Non-pigmented ciliary epithelial cell (primary cell): ENCODE measurements around the gene SRC.

Source experiments
- DNase-seq: peaks from one replicate; pipeline ENCODE4 v3.0.0-alpha.2; 2010; ENCODE audit warnings: low read depth

SRC gene

DNA sequence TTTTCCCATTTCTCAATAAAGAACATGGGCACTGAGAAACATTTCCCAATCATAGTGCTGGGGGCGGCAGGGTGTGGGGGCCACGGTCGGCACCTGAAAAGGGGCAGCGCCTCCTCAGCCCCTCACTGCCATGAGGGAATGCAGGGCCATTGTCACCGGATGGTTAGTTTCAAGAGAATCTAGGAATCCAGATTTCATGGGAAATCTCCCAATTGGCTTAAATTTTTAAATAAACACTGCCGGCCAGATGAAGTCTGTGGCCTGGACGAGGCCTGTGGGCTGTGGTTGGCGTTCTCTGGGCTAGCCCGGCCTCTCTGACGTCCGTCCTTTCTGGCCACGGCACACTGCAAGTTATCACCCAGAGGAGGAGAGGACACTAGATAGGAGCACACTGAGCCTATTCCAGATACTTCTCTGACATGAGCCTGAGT is 30.9 kb upstream of the SRC start:
- no peak for DNase-seq

DNA sequence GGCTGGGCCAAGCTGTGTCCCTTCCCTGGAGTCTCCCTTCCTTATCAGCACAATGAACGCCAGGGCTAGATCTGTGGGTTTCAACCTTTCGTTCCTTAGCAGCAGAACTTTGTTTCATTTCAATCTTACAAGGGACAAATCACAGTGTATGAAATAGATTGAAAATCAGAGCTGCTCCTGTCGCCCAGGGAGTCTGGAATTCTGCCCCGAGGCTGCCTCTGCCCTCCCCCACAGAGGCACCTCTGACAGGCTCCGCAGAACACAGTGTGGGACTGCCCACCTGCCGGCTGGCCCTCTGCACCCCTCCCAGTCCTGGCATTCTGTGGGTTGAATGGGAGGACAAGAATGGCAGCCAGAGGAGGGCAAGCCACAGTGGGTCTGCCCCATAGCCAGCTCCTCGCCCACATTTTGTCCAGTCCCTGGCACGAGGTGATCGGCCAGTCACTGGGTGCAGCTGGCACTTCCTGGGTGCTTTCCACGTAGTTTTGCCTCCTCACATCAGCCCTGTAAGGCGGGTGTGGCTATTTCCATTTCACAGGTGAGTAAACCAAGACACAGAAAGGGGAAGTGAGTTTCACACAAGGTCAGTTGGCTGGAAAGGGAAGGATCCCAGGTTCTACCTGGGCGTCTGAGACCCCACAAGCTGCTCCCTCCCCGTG is 30.4 kb upstream of the SRC start:
- no peak for DNase-seq

DNA sequence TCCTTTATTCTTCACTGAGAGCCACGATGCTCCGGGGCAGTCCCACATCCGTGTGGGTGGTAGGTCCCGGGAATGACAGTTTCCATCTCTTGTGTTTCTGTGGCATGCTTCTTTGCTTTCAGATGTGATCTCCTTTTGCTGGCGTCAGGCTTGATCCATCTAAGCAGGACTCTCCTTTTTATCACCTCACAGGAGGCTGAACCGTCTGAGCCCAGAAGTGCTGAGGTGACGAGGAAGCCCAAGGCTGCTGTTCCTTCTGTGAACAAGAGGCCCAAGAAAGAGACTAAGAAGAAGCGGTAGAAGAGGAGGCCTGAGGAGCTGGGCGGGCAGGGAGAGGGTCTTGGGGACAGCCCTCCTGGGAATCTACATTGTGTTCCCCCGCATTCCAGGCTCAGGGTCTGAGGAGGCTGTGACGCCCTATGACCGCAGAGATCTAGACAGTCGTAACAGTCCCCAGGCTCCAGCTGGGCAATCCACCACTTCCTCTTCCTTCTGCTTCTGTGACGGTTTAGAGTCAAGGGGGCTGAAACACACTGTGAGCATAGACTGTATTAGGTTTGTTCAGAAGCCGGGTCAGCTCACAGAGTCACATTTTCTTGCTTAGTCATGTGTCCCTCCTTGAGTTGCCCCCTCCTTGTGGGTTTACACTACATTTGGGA is 29.7 kb upstream of the SRC start:
- DNase-seq = no peak

DNA sequence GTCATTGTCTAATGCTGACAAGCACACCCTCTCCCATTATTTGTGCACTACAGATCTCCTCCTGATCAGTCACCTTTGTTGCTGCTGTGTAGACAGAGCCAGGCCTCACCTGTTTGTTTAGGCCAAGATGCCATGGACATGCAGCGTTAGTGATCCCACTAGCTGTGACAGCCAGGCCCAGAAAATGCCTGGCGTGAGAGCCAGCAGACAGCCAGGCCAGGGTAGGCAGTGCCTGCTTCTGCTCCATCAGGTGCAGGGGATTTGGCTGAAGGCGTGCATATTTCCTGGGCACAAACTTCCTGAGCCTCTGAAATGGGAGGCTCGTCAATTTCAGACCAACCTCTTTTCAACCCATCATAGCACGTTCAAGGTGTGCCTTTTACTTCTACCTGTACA is 29.2 kb upstream of the SRC start:
- no peak for DNase-seq

DNA sequence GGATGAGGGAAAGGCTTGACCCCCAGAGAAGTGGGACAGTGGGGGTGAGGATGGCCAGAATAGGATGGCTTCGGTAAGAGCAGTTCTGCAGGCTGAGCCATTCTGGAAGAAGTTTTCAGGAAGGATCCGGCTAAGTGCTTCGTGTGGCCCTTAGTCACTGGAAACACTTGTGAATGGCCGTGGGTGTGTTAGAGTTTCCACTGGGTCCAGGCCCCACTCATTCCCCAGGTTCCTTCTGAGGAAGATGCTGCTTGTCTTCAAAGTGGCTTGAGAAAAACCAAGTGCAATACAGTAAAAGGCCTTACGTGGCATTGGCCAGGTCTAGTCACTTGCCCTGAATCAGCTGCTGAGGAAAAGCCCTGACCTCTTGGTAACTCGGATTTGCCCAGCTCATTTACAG is 28.6 kb upstream of the SRC start:
- DNase-seq = no peak

DNA sequence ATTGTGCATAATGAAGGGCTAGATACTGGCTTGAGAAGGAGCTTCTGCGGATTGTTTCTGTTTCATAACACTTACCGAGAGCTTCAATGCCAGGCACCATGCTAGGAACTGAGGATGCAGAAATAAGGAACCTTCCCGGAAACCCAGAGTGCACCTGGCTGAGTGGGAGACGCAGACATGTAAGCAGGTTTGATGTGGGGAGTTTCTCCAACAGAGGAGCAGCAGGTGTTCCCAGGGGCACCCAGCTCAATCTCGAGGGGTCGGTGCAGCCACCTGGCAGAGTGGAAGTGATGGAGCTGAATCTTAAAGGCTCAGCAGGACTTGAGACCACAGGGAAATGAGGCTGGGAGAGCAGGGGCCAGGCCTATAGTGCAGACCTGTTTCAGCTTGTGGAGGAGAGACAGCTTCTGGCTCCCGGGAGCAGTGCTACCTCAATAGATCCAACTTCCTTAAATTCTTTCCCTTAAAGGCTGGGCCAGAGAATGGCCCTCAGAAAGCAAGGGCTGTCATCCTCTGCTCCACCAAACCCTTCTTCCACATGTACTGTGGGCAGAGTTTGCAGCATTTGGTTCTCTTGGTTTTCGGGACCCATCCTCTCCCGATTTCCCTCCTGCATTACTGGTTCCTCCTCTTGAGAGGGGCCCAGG is 27.8 kb upstream of the SRC start:
- DNase-seq = no peak

DNA sequence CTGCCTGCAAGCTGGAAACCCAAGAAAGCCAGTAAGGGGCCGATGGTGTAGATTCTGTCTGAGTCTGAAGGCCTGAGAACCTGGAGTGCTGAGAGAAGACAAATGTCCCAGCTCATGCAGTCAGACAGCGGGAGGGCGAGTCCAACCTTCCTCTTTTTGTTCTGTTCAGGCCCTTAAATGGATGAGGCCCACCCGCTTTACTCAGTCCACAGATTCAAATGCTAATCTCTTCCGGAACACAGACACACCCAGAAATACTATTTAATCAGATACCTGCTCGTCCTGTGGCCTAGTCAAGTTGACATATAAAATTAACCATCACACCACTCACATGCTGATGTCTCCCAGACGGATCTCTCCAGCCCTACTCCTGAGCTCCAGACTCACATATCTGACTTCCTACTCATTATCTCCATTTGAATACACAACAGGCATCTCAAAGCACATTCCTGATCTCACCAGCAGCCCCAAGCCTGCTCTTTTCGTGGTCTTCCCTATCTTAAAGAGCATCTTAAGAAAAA is 26.7 kb upstream of the SRC start:
- DNase-seq = peak; percentile 73

DNA sequence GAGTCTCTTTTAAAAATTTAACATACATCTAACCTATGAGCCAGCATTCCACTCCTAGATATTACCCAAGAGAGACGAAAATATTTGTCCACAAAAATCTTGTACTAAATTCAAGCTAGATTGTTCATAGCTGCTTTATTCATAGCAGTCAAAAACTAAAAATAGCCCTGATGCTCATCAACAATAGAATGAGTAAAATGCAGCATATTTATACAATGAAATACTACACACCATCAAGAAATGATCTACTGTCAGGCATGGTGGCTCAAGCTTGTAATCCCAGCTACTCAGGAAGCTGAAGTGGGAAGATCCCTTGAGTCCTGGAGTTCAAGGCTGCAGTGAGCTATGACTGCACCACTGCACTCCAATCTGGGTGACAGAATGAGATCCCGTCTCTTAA is 22.0 kb upstream of the SRC start:
- DNase-seq = peak; percentile 55

DNA sequence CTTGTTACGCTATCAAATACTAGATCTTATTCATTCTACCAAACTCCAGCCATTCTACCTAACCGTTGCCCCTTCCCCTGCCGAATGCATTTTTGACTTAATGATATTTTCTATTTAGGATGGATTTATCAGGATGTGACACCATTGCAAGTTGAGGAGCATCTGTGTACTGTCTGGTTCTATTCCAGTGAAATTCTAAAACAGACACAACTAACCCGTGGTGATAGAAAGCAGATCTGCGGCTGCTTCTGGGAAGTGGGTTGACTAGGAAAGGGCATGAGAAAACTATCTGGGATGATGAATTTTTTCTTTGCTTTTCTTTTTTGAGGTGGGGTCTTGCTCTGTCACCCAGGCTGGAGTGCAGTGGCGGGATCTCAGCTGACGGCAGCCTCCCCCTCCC is 20.7 kb upstream of the SRC start:
- DNase-seq = no peak

DNA sequence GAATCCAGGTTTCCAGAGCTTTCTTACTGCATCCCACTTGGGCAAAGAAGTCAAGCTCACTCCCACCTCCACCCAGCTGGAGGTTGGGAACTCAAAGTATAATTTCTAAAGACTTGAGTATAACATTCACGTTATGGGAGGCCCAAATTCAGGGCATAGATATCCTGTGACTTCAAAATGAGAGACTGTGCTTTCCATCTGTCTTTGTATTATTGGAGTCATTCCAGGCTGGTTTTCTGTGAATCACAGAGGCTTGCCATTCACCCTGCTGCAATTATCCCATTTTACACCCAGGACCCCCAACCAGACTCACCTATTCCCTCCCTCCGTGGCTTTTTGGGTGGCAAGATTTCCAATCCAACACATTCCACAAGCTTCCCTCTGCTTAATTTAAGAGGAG is 19.3 kb upstream of the SRC start:
- no peak for DNase-seq

DNA sequence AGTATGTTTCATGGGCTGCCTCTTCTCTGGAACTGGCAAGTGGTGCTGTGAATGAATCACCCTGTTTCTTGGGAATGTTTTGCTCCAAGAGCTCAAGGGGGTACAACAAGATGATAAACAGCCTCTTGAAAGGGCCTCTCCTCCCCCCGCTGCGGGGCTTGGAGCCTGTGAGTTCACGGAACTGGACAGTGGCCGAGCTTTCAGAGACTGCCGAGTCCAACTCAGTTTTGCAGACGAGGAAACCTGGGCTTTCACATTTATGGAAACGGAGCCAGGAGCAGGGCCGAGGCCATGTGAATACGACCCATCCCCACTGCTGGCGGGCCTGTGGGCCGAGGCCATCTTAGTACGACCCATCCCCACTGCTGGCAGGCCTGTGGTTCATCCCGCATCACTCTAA is 18.2 kb upstream of the SRC start:
- DNase-seq = no peak

DNA sequence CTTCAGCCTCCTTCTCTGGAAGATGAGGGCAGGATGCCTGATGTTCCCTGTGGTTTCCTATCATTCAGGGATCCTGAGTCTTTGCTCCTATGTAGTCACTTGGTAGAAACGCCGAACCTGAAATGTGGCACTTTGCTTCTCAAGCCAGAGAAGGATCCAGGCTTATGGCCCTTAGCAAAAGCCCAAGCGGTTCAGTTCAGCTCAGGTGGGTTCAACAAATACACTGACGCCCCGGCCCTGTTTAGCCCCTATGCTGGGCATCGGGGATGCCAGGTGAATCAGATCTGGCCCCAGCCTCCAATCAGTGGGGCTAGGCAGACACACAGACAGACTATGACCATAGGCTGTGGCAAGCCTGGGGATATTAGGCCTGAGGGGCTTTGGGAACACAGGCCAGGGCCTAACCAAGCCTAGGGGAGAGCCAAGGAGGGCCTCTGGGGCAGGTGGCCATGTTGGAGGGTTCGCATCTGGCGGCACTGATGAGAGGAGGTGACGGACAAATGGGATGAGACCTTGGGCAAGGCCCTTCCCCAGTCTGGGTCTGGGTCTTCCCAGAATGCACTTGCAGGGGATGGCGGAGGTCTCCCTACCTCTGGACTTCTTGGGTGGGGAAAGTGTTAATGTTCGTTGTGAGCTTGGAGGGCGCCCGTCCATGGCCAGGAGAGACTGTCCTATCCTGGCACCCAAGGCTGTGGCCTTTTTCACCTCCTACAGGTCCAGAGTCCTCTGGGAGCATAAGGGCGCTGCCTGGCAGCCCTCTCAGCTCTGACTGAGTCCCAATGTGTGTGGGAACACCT is 17.6 kb upstream of the SRC start:
- DNase-seq = no peak

DNA sequence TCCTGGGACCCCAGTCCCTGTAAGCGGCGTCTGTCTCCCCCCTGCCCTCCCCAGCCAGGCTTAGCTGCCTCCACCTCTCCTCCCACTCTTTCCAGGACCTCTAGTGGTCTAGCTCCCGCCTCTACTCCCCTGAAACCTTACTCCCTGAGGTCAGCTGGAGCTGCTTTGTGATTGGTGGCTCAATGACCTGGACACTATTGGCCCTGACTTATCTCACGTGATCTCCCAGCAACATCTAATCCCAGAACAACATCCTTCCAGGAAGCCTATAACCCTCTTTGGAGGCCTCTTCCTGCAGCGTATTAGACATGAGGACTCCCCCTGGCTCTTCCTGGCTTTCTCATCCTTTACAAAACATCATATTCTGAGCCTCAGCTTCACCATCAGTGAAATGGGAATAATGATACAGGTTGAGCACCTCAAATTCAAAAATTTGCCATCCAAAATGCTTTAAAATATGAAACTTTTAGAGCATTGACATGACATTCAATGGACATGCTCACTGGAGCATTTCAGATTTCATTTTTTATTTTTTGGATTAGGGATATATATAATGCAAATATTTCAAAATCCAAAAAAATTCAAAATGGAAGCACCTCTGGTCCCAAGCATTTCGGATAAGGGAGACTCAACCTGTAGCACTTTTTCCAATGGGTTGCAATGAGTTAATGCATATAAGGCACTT is 16.3 kb upstream of the SRC start:
- DNase-seq = no peak

DNA sequence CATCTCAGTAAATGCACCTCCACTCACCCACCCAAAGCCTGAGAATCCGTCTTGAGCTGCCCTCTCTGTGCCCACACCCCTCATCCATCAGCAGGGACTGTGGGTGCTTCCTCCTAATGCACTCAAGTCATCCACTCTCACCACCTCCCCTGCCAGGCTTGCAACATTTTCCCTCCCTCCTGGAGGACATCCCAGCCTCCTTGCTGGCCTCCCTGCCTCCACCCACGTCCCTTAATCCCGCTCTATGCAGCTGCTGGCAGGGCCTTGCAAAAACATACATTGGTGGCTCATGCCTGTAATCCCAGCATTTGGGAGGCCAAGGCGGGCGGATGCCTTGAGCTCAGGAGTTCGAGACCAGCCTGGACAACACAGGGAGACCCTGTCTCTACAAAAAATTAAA is 15.6 kb upstream of the SRC start:
- DNase-seq = no peak

DNA sequence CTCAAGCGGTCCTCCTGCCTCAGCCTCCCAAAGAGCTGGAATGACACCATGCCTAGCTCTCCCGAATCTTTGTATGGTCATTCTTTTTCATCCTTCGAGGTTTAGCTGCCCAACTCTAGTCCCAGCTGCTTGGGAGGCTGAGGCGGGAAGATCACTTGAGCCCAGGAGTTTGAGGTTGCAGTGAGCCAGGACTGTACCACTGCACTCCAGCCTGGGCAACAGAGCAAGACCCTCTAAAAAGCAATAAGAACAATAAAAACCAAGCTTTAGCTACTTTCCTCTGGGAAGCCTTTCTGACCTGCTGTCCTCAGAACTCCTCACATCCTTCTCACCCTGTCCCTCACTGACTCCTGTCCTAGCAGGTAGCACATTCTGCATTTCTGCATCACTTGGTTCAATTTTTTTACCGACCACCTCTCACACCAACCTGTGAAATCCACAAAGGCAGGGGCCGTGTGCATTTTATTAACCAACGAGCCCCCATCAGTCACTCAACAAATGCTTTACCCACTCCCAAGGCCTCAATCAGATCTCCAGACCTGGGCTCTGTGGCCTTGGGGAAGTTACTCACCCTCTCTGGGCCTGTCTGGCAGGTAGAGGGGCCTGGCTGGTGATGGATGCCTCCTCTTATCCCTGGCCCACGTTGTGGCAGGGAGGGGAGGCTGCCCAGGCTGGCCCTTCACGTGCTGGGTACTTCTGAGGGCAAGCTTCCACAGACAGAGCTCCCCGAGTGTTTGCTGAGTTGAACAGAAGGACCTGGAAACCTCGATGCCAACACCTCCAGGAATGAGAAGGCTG is 14.7 kb upstream of the SRC start:
- no peak for DNase-seq

DNA sequence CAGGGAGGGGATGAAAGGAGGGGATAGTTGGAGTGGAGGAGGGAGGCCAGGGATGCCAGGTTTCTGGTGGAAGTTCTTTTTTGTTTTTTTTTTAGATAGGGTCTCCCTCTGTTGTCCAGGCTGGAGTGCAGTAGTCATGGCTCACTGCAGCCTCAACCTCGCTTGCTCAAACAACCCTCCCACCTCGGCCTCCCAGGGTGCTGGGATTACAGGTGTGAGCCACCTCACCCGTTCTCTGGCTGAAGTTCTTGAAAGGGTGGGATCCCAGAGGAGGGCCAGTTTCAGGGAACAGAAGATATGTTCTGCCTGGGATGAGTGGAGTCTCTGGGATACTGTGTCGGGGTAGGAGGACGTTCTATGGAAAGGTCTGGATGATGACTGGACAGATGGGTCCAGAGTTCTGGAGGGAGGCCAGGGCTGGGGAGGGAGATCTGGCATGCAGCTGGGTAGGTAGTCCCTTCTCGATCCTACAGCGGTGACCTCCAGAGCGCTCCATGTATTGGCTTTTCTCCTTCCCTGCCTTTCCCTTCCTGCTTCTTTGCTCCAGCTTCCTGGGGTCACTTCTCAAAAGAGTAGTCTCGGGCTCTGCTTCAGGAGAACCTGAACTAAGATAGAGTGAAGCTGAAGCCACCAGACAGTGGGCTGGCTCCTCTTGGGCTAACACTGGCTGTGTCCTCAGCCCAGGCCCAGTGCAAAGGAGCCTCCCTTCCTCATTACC is 12.7 kb upstream of the SRC start:
- DNase-seq = no peak

DNA sequence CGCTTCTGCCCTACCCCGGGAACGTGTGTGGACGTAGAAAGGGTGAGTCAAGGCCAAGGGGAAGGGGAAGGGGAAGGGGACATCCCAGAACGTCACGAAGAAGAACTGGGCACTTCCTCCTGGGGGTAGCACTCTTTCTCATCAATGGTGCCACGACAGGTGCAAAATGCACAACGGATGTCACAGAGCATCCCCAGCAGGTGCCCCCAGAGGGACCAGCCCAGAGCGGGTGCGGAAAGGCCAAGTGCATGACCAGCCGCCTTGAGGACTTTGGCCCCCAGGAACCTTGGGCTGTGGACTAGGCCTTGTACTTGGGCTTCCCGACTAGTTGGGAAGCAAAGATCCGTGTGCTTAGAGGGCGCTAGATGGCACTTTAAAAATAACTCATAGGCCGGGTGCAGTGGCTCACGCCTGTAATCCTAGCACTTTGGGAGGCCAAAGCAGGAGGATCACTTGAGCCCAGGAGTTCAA is 12.1 kb upstream of the SRC start:
- DNase-seq = no peak

DNA sequence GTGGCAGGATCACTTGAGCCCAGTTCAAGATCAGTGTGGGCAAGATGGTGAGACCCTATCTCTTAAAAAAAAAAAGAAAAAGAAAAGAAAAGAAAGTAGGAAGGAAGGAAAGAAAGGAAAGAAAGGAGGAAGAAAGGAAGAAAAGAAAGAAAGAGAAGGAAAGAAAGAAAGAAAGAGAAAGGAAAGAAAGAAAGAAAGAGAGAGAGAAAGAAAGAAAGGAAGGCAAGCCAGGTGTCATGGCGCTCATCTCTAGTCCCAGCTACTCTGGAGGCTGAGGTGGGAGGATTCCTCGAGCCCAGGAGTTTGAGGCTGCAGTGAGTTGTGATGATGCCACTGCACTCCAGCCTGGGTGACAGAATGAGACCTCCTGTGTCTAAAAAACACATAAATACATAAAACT is 11.5 kb upstream of the SRC start:
- no peak for DNase-seq

DNA sequence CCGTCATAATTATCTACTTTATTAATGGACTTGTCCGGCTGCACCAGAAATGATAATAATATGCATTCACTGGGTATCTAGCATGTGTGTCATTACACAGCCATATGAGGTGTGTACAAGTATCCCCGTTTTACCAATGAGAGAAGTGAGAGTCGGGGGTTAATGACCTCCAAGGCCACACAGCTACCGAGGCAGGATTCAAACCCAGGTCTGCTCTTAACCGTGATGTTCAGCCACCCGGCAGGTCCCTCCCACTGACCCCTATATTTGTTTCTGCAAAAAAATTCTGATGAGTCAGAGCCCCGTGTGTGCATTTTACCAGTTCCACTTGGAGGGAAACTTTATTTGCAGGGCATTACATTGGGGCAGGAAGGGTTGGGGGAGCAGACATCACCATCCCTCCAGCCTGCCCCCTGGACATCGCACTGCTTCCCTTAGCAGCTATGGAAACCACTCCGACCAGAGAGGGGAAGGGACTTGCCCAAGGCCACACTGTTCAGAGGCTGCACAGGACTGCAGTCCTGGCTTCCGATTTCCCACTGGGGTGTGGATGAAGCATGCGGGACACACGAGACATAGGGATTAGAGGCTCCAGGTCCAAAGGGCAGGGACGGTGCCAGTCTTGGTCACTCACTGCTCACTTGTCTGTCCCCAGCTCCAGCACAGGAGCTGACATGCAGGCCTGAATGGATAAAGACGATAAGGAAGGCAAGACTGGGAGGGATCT is 10.1 kb upstream of the SRC start:
- DNase-seq = no peak
